CD4-positive, alpha-beta T cell treated with Interleukin-21 for 1 hour (primary cell): Measurements from ENCODE around the gene CLEC4E.
"Not testable (repeated sequence)": the region's sequence is repeated elsewhere in the genome, so short reads cannot be mapped to it uniquely, and the experiment has no call there.

ENCODE experiments used
- DNase-seq: peaks from one replicate; pipeline ENCODE4 v3.0.0-alpha.2; 2020

Gene CLEC4E, protein sequence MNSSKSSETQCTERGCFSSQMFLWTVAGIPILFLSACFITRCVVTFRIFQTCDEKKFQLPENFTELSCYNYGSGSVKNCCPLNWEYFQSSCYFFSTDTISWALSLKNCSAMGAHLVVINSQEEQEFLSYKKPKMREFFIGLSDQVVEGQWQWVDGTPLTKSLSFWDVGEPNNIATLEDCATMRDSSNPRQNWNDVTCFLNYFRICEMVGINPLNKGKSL

GRCh38 chr12:8540831-8541230 is at the start of gene CLEC4E:
Gene CLEC4E, minus strand, starts transcription at chr12:8540905. Its CDS starts 108 bp downstream, at chr12:8540797.
- not testable (repeated sequence) for DNase-seq

DNA sequence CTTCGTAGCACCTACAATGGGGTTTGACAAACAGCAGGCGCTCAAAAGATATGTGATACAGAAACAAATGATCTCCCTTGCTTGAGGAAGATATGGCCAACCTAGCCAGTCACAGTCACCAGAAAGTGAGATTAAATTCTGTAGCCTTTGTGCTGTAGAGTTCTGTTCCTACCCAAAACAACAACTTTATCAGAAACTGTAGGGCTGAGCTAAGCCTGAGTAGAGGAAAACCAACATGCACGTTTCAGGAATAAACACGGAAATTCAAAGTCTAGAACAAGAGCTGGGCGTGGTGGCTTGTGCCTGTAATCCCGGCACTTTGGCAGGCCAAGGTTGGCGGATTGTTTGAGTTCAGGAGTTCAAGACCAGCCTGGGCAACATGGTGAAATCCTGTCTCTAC is 49.0 kb upstream of the CLEC4E start:
- no peak for DNase-seq

DNA sequence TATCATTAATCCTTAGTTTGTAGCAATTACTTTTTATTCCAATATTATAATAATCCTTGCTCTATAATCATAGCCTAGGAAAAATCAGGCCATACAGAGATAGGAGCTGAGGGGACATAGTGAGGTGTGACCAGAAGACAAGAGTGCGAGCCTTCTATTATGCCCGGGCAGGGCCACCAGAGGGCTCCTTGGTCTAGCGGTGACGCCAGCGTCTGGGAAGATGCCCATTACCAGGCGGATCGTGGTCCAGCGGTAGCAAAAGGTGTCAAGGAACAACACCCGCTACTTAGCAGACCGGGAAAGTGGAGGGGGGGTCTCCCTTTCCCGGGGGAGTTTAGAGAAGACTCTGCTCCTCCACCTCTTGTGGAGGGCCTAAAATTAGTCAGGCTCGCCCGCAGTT is 43.8 kb upstream of the CLEC4E start:
- not testable (repeated sequence) for DNase-seq

DNA sequence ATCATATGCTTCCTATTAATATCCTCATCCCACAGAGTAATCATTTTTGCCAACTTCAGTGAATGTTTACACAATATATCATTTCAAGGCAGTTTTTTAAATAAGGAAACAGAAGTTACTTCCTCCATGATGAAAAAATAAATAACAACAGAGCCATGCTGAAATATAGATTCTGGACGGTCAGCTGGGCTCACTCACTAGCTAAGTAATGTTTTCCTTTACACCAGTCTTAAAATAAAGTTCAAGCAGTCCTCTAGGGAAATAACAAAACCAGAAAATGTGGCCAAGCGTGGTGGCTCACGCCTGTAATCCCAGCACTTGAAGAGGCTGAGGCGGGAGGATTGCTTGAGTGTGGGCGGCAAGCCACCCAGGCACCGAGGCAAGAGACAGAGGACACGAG is 43.3 kb upstream of the CLEC4E start:
- DNase-seq, result no peak

- no peak for DNase-seq
These were observed 40.5 kb upstream of the CLEC4E start for GRCh38 chr12:8581098-8581784.

DNA sequence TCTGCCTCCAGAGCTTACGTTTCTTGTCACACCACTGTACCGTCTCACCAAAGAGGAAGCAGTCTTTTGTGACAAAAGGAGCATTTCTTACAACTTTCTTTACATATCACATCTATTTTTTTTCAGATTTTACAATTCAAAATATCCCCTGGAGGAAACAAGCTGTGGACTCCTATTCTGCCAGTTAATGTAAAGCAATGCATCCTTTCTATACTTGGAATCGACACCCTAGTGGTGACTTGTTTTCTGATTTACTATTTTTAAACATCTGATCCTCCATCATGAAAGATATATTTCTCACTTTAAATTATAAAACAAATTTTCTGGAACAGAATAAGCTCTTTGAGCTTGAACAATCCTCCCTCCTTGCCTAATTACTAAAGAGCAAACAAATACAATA is 37.2 kb upstream of the CLEC4E start:
- DNase-seq, result no peak

DNA sequence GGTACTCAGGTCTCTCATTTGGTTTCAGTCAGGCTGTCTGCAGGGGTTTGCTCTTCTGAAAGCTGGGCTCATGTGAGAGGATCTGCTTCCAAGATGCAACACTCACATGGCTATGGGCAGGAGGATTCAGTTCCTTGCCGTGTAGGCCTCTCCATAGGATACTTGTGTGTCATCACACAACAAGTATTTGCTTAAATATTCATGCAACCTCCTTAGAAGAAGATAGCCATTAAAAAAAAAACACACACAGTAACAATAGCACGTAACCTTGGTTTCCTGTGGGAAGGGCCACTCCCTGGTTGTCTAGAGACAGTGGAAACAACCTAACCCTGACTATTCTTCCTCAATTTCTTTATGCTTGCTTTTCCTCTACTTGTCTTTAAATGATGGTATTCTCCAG is 31.8 kb upstream of the CLEC4E start:
- DNase-seq, result peak; percentile 34

DNA sequence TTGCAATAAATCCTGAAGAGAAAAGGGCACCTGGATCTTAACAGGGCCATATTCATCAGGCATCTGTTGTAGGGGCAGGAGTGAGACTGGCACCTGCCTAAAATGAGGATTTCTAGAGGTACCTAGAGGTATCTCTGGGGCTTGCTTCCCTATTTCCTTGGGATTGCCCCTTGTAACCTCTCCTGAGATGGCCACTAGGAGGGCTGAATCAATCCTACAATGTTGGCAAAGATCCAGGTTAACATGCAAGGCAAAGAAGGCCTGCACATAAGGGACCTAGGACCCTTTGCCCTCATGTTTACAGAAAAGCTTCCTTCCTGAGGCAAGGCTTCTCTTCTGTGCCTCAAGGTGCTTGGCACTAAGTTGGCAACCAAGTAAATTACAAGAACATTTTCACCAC is 25.8 kb upstream of the CLEC4E start:
- DNase-seq, result no peak

DNA sequence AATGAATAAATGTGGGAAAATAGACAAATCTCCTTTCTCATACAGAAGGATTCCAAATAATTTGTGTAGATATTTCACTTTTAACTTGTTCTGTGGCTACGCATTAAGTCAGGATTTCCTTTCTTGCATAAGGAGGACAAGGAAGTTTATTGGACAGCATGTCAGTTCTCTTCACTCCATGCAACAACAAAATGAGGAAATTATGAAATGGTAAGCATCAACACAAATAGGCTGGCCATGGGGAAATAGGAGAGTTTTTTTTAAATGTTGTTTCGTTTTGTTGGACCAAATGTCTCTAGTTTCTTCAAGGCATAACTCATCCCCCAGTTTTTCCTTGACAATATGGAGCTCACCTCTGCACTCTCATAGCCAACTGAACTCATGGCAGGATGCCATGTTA is 25.3 kb upstream of the CLEC4E start:
- DNase-seq, result not testable (repeated sequence)

DNA sequence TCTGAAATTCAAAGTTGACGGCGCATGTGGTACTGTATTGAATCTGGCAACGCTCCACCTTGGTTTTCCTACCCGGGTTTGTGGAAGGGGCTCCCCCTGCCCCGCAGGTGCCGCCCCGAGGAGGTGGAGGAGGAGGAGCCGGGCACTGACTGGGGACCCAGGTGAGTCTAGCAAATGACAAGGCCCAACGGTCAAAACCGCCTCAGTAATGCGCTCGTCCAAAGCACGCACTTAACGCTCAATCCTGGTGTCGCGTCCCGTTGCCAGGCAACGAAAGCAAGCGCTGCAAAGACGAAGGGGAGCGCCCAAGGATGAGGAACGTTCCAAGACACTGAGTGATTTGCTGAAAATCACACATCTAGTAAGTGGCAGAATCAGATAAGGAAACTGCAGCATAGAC is 24.0 kb upstream of the CLEC4E start:
- no peak for DNase-seq

DNA sequence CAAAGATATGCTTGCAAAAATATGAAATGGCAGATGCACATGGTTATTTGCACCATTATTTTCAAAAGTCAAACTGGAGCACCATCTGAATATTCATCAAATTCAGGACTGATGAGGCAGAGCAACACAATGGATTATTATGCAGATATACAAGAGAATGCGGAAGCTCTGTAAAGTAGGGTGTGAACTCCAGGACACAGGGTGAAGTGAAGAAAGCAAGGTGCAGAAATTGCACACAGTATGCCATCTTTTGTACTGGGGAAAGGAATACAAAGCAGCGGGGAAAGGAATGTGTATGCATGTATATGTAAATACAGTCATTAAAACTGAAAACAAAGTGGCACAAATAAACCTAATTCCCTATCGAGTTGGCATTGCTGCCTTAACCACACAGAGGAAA is 22.7 kb upstream of the CLEC4E start:
- no peak for DNase-seq

- DNase-seq, result no peak
These were observed 21.6 kb upstream of the CLEC4E start for GRCh38 chr12:8562310-8562709.

DNA sequence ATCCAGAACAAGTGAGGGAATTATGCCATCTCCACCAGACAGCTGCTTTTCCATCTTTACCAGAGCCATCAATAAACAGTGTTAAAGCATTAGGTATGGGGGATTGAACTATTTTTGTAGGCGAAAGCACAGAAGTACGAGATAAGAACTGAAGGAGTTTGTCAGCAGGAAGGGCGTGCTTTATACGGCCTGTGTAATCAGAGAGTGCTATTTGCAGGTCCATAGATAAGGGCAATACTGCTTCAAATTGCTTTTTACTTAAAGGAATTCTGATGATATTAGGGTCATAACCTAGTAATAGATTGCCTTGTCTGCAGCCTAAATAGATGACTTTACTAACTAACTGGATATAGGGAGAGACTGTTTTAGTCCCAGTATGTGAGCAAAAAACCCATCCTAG is 20.3 kb upstream of the CLEC4E start:
- DNase-seq, result no peak

DNA sequence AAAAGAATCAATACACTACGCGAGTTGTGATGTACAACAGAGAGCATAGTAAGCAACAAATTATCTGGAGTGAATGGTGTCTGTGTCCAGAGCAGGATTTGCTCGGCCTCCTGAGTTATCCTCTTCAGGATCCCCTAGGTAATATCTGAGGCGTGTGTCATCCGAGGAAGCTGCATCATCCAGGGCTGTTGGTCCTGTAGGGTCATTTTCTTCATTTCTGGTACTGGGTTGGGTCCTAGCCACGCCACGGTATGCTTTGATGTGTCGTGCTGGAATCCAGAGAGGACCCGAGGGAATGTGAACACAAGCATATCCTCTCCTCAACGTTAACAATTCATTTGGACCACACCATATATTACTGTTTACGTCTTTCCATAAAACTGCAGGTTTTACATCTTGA is 19.0 kb upstream of the CLEC4E start:
- DNase-seq, result no peak

GRCh38 chr12:8556531-8557097 is 15.9 kb upstream of the CLEC4E start:
- no peak for DNase-seq

DNA sequence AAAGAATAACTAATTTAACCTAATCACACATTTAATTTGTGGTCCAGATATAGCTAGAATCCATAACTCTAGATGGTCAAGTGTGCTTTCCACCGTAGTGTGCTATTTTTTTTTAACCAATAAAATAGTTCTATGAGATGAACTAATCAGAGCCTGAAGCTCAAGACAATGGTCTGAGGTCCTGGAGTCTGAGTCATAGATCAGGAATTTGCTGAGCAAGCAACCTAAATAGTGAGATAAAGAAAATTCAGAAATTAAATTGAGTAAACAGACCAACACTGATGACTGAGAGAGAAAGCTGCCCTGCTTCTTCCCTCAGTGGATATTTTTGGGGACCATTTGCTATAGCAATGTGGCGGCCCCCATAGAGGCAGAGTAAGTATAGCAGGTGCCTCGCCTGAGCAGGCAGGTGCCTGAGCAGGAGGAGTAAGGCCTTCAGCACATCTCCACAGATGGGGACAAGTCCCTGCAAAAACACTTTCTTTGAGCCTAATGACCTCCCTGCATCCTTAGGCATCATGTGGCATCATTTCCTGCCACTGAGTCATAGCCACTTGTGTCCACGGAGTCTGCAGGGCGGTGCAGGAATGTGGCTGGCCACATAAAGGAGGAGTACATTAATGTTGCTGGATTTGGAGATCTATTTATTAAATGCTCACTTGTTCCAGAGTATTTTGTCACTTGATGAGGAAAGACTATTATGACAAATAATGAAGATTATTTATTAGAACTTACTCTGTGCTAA is 13.9 kb upstream of the CLEC4E start:
- DNase-seq, result no peak

DNA sequence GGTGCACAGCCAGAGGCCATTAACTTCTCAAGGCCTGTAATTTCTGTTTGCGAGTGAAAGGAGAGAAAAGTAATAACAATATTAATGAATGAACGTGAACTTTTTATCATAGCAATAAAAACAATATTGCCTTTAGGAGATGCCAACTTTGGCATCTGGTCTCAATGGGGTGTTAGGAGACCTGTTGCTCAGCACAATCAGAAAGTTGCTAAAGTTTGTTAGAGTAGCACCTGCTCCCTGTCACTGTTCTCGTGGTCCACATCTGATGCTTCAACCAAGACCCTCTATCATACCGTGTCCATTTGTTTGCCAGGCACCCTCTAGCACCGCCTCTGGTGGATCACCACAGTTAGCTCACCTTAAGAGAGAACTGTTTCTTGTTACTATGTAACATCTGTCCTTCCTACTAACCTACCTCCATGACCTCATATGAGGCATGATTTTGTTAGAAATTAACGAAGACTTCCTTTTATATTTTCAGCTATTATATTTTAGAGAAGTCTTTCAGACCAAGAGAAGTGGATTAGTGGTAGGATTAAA is 12.5 kb upstream of the CLEC4E start:
- no peak for DNase-seq

DNA sequence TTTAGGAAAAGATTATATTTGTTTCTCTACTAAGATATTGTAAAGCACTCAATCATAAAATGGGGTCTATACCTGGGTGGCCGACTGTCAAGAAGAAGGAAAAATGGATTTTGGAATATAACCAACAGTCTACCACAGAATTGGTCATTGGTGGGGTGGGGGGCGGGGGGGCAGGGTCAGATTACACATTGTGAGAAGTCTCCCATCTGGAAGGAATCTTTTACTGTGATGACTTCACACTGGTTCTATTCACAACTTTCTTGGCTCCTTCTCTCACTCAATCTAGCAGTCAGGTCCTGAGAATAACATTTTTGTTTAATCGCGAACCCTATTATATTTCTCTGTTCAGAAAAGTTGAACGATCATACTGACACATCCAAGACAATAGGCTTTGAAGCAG is 8.7 kb upstream of the CLEC4E start:
- no peak for DNase-seq

DNA sequence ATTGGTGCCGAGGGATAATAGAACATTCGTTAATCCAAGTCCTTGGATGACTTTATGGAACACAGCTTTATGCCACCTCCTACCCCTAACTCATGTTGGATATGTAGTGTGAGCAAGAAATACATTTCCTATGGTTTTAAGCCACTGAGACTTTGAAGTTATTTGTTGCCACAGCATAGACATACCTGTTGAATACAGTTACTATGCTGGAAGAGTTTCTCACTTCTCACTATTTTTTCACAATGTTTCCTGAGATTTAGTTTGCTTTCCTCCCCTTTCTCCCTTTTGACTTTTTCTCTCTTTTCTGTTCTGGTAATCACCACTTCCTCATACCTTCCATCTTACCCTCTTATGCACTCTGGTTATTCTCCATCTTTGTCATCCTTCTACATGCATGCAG is 7.5 kb upstream of the CLEC4E start:
- no peak for DNase-seq

DNA sequence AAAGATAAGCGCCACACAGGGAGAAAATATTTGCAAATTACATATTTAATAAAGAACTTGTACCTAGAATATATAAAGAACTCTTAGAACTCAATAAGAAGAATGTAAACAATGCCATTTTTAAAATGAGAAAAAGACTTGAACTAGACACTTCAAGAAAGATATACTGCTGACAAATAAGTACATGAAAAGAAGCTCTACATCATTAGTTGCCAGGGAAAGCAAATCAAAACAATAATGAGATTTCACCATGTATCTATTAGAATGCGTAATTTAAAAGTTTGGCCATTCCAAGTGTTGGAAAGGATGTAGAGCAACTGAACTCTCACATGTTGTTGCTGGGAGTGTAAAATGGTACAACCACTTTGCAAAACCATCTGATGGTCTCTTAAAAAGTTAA is 6.9 kb upstream of the CLEC4E start:
- DNase-seq, result no peak

DNA sequence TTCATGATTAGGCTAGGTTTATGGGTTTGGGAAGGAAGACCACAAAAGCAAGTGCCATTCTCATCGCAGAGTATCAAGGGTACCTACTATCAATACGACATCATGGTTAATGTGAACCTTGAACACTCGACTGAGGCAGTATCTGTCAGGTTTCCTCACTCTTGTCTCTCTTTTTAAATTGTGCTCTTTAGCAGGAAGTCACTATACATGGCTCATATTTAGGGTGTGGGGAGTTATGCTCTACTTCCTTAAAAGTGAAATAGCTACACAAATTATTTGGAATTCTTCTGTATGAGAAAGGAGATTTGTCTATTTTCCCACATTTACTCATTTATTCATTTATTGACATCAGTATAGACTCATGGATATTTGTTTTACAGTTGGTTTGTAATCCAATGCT is 5.9 kb upstream of the CLEC4E start:
- no peak for DNase-seq

GRCh38 chr12:8544295-8544694 is 3.6 kb upstream of the CLEC4E start:
- peak; percentile 75 for DNase-seq

DNA sequence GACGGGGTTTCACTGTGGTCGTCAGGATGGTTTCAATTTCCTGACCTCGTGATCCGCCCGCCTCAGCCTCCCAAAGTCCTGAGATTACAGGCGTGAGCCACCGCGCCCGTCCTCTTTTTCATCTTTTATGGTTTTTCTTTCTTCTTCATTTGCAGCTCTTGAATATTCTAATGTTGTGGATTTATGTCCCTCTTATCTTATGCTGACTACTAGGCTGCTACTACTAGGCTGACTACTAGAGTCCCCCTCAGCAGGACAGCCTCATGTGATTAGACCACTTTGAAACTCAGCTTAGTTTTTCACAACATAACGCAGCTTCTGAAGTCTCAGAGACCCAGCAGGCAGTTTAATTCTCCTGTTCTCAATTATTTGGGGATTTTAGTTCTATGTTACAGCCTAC is 857 bp upstream of the CLEC4E start:
- no peak for DNase-seq

DNA sequence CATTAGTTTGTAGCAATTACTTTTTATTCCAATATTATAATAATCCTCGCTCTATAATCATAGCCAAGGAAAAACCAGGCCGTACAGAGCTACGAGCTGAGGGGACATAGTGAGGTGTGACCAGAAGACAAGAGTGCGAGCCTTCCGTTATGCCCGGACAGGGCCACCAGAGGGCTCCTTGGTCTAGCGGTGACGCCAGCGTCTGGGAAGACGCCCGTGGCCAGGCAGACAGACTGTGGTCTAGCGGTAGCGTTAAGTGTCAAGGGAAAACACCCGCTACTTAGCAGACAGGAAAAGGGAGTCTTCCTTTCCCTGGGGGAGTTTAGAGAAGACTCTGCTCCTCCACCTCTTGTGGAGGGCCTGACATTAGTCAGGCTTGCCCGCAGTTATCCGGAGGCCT is 2.9 kb downstream of the CLEC4E start:
- DNase-seq, result not testable (repeated sequence)
